ENCODE measurements around the gene AFMID. TPM values are rescaled to one million over a fixed set of nuclear protein-coding genes. Genes with fewer than 3 reads are reported as not detected.

AFMID gene
- total and polyA plus RNA-seq, 2 of the 13 experiments (the other 11 are each of a cell fraction or from before 2014, with no cell fraction given) = 249 to 270 TPM

DNA sequence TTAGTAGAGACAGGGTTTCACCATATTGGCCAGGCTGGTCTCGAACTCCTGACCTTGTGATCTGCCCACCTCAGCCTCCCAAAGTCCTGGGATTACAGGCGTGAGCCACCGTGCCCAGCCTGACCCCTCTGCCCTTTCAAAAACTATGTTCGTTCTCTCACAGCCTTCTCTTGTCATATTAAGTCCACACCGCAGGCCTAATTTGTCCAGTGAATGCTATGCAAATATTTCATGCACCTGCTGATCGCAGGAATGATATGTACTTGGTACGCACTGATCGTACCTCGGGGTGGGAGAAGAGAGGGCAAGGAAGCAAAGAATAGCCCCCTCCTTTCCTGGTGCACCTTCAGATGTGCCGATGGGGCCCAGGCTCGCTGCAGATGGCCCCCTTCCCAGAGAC lies 23.9 kb downstream of the AFMID start (continued):
- TF ChIP-seq, protein P1, sequence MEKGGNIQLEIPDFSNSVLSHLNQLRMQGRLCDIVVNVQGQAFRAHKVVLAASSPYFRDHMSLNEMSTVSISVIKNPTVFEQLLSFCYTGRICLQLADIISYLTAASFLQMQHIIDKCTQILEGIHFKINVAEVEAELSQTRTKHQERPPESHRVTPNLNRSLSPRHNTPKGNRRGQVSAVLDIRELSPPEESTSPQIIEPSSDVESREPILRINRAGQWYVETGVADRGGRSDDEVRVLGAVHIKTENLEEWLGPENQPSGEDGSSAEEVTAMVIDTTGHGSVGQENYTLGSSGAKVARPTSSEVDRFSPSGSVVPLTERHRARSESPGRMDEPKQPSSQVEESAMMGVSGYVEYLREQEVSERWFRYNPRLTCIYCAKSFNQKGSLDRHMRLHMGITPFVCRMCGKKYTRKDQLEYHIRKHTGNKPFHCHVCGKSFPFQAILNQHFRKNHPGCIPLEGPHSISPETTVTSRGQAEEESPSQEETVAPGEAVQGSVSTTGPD (CRISPR knock-in tag; IDR thresholded peaks at IDR 0.05) = no peak
- TF ChIP-seq, protein P2, sequence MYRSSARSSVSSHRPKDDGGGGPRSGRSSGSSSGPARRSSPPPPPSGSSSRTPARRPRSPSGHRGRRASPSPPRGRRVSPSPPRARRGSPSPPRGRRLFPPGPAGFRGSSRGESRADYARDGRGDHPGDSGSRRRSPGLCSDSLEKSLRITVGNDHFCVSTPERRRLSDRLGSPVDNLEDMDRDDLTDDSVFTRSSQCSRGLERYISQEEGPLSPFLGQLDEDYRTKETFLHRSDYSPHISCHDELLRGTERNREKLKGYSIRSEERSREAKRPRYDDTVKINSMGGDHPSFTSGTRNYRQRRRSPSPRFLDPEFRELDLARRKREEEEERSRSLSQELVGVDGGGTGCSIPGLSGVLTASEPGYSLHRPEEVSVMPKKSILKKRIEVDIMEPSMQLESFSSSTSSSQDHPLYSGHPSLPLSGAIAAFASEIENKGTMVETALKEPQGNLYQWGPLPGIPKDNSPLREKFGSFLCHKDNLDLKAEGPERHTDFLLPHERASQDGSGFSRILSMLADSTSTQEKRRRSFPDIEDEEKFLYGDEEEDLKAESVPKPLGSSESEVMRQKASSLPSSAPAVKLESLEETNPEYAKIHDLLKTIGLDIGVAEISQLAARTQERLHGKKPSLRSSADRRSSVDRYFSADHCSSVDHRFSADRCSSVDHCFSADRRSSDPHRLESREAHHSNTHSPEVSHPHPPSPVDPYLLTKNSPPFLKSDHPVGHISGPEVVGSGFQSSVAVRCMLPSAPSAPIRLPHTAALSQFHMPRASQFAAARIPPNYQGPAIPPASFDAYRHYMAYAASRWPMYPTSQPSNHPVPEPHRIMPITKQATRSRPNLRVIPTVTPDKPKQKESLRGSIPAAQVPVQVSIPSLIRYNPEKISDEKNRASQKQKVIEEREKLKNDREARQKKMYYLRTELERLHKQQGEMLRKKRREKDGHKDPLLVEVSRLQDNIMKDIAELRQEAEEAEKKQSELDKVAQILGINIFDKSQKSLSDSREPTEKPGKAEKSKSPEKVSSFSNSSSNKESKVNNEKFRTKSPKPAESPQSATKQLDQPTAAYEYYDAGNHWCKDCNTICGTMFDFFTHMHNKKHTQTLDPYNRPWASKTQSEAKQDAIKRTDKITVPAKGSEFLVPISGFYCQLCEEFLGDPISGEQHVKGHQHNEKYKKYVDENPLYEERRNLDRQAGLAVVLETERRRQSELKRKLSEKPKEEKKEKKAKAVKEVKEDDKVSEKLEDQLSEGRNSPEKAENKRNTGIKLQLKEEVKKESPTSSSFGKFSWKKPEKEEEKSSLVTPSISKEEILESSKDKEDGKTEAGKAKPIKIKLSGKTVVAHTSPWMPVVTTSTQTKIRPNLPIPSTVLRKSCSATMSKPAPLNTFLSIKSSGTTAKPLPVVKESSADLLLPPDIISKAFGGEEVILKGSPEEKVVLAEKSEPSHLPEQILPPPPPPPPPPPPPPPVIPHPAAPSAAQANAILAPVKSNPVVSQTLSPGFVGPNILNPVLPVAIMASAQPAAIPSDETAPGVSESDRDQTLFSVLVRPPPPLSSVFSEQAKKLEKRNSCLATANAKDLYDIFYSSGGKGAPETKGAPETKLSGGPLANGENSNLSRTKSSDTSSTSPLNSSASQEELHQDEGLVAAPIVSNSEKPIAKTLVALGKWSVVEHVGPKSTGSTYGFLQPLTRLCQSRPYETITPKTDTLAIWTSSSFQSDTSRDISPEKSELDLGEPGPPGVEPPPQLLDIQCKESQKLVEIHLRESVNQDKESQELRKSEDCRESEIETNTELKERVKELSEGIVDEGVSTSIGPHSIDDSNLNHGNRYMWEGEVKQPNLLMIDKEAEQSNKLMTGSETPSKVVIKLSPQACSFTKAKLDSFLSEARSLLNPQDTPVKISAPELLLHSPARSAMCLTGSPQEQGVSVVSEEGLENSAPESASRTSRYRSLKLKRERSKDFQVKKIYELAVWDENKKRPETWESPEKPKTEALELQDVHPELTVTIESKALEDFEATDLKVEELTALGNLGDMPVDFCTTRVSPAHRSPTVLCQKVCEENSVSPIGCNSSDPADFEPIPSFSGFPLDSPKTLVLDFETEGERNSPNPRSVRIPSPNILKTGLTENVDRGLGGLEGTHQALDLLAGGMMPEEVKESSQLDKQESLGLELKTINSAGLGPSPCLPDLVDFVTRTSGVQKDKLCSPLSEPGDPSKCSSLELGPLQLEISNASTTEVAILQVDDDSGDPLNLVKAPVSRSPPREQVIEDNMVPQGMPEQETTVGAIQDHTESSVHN (CRISPR knock-in tag; IDR thresholded peaks at IDR 0.05) = no peak

All from HepG2 (cell line).